ENCODE data around the gene HIVEP1. TPM values are rescaled to one million over a fixed set of nuclear protein-coding genes. Genes with fewer than 3 reads are reported as not detected.

The HIVEP1 gene
- total RNA-seq, 1 donor from 2014 or later = 48.9 TPM

DNA sequence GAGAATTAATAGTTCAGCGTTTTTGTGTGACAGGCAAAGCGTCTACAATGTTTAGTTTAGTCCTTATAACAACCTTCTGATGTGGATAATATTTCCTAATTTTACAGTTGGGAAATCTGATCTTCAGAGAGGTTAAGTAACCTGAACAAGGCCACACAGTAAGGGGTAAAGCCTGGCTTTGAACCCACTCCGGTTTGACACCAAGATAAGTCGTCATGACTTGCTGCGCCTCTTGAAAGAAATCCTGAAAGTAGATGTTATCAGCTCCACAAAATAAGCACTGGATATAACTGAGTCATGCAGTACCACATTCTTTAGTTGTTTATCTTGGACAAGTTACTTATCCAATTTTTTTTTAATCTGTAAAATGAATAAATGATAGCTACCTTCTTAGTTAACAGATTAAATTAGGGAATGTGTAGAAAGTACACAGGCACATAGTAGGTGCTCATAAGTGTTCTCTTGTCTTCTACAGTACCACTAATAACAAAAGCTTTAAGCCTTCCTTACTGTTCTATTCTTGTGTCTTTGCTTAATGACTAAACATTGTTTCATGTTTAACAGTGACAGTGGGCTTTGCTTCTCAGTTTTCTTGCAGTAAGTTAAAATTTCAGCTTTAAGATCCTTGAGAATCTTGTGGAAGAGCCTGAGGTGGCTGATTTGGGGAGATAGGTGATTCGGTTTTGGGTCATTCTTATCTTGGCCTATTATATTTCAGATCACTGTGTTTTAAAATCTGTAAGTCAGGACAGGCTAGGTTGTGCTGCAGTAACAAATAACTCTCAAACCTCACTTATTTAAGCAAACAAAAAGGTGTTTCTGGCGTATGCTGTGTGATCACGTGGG lies 2.1 kb downstream of the HIVEP1 start:
- Histone ChIP-seq H3K9me3 (ENCODE audit: insufficient read depth, low read depth, low read length) (peaks cover 3% of the 10 kb centered on the region), H4K20me1 (ENCODE audit: insufficient read depth, low read length) (peaks cover 8% of the 10 kb centered on the region), H2AFZ (ENCODE audit: low read depth, low read length) (no peak overlapping the region), H3K27ac (ENCODE audit: low read depth, low read length) (peak overlapping the region; percentile 89), H3K36me3 (ENCODE audit: insufficient read depth, low read length) (peaks cover 19% of the 10 kb centered on the region), H3K79me2 (ENCODE audit: insufficient read depth, low read length) (peaks cover 50% of the 10 kb centered on the region), H3K4me2 (ENCODE audit: low read length) (peak overlapping the region; percentile 88), H3K27me3 (ENCODE audit: insufficient read depth, low read length) (no peaks in the 10 kb centered on the region), H3K4me3 (ENCODE audit: insufficient read depth, low read depth, low read length) (peak overlapping the region; percentile 70), H3K9ac (ENCODE audit: low read length) (peak overlapping the region; percentile 90), H3K4me1 (ENCODE audit: insufficient read depth, low read length) (peaks cover 17% of the 10 kb centered on the region)
- TF ChIP-seq CTCF (IDR thresholded peaks at IDR 0.05; ENCODE audit: insufficient read depth, low read depth, low read length) (no peak), EZH2 (IDR thresholded peaks at IDR 0.05; ENCODE audit: insufficient read depth, low read length) (no peak)
- Mint-ChIP-seq H3K36me3 (ENCODE audit: low read depth, unreplicated experiment) (peaks cover 14% of the 10 kb centered on the region), H3K4me3 (ENCODE audit: unreplicated experiment) (peak overlapping the region; percentile 89), H3K27ac (ENCODE audit: unreplicated experiment) (peak overlapping the region; percentile 86), H3K27me3 (ENCODE audit: low read depth, unreplicated experiment) (no peaks in the 10 kb centered on the region), H3K4me1 (ENCODE audit: low read depth, unreplicated experiment) (peaks cover 12% of the 10 kb centered on the region), H3K9me3 (ENCODE audit: unreplicated experiment) (peaks cover 2% of the 10 kb centered on the region)
- peak; percentile 88 for FAIRE-seq
- peak; percentile 92 for DNase-seq (ENCODE audit: low read depth)

- H3K79me2 ChIP-seq (ENCODE audit: insufficient read depth, low read length) = peaks cover 50% of the 10 kb centered on the region
- H3K27ac ChIP-seq (ENCODE audit: low read depth, low read length) = peak overlapping the region; percentile 89
- H2AFZ ChIP-seq (ENCODE audit: low read depth, low read length) = no peak overlapping the region
- peaks cover 3% of the 10 kb centered on the region for H3K9me3 ChIP-seq (ENCODE audit: insufficient read depth, low read depth, low read length)
- H3K4me3 Mint-ChIP-seq (ENCODE audit: unreplicated experiment) = peak overlapping the region; percentile 55
- H3K4me3 ChIP-seq (ENCODE audit: insufficient read depth, low read depth, low read length) = no peak overlapping the region
- no peaks in the 10 kb centered on the region for H3K27me3 Mint-ChIP-seq (ENCODE audit: low read depth, unreplicated experiment)
- DNase-seq (ENCODE audit: low read depth) = no peak
- FAIRE-seq = no peak
- peaks cover 12% of the 10 kb centered on the region for H3K4me1 Mint-ChIP-seq (ENCODE audit: low read depth, unreplicated experiment)
- no peak overlapping the region for H3K4me2 ChIP-seq (ENCODE audit: low read length)
- H3K27me3 ChIP-seq (ENCODE audit: insufficient read depth, low read length) = no peaks in the 10 kb centered on the region
- TF ChIP-seq CTCF (IDR thresholded peaks at IDR 0.05; ENCODE audit: insufficient read depth, low read depth, low read length) (no peak), EZH2 (IDR thresholded peaks at IDR 0.05; ENCODE audit: insufficient read depth, low read length) (no peak)
- H3K36me3 Mint-ChIP-seq (ENCODE audit: low read depth, unreplicated experiment) = peaks cover 20% of the 10 kb centered on the region
- peaks cover 2% of the 10 kb centered on the region for H3K9me3 Mint-ChIP-seq (ENCODE audit: unreplicated experiment)
- H3K4me1 ChIP-seq (ENCODE audit: insufficient read depth, low read length) = peaks cover 17% of the 10 kb centered on the region
- H3K27ac Mint-ChIP-seq (ENCODE audit: unreplicated experiment) = no peak overlapping the region
- H4K20me1 ChIP-seq (ENCODE audit: insufficient read depth, low read length) = peaks cover 8% of the 10 kb centered on the region
- H3K9ac ChIP-seq (ENCODE audit: low read length) = no peak overlapping the region
- peaks cover 19% of the 10 kb centered on the region for H3K36me3 ChIP-seq (ENCODE audit: insufficient read depth, low read length)
These were observed 2.7 kb downstream of the HIVEP1 start for GRCh38 chr6:12014873-12015149.

DNA sequence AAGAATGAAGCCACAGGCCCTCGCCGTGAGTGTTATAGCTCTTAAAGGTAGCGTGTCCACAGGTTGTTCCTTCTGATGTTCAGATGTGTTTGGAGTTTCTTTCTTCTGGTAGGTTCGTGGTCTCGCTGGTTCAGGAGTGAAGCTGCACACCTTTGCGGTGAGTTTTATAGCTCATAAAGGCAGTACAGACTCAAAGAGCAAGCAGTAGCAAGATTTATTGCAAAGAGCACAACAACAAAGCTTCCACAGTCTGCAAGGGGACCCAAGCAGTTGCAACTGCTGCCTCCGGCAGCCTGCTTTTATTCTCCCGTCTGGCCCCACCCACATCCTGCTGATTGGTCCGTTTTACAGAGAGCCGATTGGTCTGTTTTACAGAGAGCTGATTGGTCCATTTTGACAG lies 5.2 kb downstream of the HIVEP1 start:
- H4K20me1 ChIP-seq (ENCODE audit: insufficient read depth, low read length) = peaks cover 13% of the 10 kb centered on the region
- Mint-ChIP-seq H3K4me3 (ENCODE audit: unreplicated experiment) (no peak overlapping the region), H3K27ac (ENCODE audit: unreplicated experiment) (no peak overlapping the region), H3K36me3 (ENCODE audit: low read depth, unreplicated experiment) (peaks cover 32% of the 10 kb centered on the region), H3K4me1 (ENCODE audit: low read depth, unreplicated experiment) (peaks cover 14% of the 10 kb centered on the region), H3K27me3 (ENCODE audit: low read depth, unreplicated experiment) (no peaks in the 10 kb centered on the region), H3K9me3 (ENCODE audit: unreplicated experiment) (peaks cover 5% of the 10 kb centered on the region)
- H3K9me3 ChIP-seq (ENCODE audit: insufficient read depth, low read depth, low read length) = peaks cover 3% of the 10 kb centered on the region
- H3K4me2 ChIP-seq (ENCODE audit: low read length) = no peak overlapping the region
- TF ChIP-seq EZH2 (IDR thresholded peaks at IDR 0.05; ENCODE audit: insufficient read depth, low read length) (no peak), CTCF (IDR thresholded peaks at IDR 0.05; ENCODE audit: insufficient read depth, low read depth, low read length) (no peak)
- H3K9ac ChIP-seq (ENCODE audit: low read length) = no peak overlapping the region
- H2AFZ ChIP-seq (ENCODE audit: low read depth, low read length) = no peak overlapping the region
- no peak for DNase-seq (ENCODE audit: low read depth)
- H3K79me2 ChIP-seq (ENCODE audit: insufficient read depth, low read length) = peaks cover 60% of the 10 kb centered on the region
- no peak overlapping the region for H3K4me3 ChIP-seq (ENCODE audit: insufficient read depth, low read depth, low read length)
- no peak overlapping the region for H3K27ac ChIP-seq (ENCODE audit: low read depth, low read length)
- H3K4me1 ChIP-seq (ENCODE audit: insufficient read depth, low read length) = peaks cover 10% of the 10 kb centered on the region
- no peaks in the 10 kb centered on the region for H3K27me3 ChIP-seq (ENCODE audit: insufficient read depth, low read length)
- peaks cover 19% of the 10 kb centered on the region for H3K36me3 ChIP-seq (ENCODE audit: insufficient read depth, low read length)
- no peak for FAIRE-seq
